Stimulated activated CD8-positive, alpha-beta memory T cell treated with anti-CD3 and anti-CD28 coated beads, Interleukin-2, amount 100 ng/mL, for 48 hours (primary cell): Measurements from ENCODE around the gene THAP4.

Experiments
- DNase-seq, 2 donors: peaks; one replicate each; pipeline ENCODE4 v3.0.0-alpha.2; 2020; ENCODE audit warnings: low read depth in 2 of 2

The THAP4 gene

DNA sequence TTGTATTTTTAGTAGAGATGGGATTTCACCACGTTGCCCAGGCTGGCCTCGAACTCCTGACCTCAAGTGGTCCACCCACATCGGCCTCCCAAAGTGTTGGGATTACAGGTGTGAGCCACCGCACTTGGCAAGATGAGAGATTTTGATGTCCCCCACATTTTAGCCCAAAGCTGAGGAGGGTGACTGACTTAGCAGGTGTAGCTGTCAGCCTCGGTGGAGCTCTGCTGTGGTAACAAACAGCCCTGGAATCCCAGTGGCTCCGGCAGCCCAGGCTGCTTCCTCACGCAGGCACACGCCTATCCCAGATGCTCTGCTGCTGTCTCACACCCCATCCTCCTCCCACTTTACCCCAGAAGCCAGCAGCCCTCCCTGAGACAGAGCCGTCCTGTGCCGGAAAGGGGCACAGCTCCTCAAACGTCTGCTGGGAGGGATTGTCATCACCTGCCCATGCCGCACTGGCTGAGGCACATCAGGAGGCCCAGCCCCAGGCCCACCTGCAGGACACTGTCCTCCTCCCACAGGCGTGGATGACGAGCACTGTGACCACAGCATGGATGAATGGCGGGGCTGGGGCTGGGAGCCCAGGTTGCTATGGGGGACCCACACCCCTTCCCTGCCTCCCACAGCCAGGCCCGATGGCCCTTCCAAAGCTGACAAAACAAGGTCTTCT is 89.0 kb downstream of the THAP4 start:
- no peak for DNase-seq

DNA sequence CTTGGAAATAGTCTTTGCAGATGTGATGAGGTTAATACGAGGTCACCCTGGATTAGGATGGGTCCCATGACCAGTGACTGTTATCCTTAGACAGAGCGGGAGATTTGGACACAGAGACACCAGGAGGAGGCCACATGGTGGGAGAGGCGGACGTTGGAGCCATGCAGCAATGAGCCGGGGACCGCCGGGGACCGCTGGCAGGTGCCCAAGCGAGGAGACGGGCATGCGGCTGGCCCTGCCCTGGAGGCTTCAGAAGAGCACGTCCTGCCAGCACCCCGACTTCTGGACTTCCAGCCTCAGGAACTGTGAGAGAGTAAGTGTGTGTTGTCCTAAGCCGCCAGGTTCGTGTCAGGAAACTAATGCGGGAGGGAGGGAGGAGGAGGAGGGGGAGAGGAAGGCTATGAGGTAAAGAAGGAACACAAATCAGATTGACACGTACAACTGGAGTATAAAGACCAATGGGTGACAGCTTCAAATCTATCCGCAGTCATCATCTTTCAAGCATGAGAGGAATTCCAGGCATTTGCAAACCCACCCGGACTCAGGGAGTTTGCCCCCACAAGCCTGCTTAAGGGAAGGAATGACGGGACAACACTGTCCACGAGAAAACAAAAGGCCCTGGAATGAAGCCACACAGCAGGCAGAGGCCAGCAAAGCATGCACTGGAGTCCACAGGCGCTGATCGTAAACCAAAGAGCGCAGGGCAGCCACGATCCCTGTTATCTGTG is 90.0 kb downstream of the THAP4 start:
- no peak for DNase-seq

DNA sequence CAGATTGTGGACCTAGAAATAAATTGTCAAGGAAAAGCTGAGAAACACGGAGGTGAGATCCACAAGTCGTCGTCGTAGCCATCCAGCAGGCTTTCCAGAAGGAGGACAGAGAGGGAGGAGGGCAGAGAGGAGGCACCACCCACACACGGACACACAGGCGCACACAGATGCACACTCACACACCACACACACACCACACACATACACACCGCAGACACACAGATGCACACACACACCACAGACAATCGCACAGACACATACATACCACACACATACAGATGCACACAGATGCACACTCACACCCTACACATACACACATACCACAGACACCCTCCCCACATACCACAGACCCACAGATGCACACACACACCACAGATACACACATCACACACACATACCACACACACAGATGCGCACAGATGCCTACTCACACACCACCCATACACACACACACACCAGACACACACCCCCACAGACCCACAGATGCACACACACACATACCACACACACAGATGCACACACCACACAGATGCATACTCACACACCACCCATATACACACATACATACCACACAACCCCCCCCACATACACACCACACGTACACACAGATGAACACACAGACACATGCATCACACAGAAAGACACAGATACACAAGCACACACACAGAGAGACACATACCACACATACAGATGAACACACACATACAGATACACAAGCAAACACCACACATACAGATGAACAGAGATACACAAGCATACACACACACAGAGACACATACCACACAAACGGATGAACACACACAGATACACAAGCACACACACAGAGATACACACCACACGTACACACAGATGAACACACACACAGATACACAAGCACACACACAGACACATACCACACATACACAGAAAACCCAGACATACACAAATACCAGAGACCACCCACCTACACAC is 91.2 kb downstream of the THAP4 start:
- no peak for DNase-seq

DNA sequence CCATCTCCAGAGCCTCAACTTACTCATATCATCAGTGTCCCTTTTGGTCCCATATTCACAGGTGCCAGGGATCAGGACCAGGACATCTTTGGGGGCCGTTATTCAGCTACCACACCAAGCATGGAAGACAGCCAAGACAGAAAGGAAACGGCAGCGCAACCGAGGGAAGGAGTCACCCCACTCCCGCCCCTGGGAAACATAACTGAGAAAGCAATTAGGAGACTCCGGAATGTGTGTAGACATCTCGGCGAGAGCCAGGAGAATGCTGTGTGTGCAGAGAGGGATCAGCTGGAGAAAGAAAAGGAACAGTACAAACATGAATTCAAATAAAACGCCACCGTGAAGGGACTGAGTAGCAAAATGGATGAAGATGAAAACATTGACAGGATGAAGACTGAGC is 91.9 kb downstream of the THAP4 start:
- no peak for DNase-seq

DNA sequence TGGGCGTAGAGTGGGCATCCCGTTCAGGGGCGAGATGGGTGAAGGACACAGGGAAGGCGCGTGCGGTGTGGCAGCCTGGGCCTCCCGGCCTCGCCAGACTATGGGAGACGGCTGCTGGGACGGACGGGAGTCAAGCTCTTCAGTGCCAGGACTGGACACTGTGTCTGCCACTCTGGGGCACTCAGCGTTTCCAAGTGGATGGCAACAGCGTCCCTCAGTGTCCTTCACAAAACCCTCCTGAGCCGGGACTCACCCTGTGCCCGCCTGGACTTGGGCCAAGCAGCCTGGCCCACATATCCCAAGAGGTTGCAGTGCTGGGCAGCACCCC is 94.7 kb downstream of the THAP4 start:
- DNase-seq = no peak

DNA sequence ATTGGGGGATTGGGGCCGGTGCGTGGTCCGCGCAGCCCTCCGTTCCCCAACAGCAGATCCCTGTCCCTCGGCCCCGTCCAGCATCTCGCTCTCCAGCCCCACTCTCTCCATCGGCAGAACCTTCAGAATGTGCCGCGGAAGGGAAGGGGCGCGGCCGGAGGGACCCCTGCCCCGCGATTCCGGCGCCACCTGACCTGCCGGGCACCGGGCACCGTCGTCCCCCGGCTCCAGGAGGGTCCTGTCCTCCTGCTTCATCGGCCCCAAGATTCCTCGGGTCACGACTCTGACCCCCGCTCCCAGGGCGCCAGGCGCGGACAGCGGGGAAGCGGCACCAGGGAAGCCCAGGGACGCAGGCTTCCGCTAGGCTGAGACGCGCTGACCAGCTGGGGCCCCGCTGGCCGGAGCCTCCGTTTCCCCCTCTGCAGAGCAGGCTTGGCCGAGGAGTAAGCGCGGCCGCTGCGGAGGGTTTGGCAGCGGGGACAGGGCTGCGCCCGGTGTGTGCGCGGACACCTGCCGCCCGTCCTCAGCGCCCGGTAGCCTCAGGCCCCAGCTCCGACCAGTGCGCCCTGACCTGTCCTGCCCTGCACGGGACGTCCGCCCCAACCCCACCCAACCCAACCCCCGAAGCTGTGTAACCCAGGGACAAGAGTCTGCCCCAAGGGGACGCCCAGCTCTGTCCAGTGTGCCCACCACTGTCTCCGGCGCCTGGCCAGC is 95.2 kb downstream of the THAP4 start:
- DNase-seq = no peak

DNA sequence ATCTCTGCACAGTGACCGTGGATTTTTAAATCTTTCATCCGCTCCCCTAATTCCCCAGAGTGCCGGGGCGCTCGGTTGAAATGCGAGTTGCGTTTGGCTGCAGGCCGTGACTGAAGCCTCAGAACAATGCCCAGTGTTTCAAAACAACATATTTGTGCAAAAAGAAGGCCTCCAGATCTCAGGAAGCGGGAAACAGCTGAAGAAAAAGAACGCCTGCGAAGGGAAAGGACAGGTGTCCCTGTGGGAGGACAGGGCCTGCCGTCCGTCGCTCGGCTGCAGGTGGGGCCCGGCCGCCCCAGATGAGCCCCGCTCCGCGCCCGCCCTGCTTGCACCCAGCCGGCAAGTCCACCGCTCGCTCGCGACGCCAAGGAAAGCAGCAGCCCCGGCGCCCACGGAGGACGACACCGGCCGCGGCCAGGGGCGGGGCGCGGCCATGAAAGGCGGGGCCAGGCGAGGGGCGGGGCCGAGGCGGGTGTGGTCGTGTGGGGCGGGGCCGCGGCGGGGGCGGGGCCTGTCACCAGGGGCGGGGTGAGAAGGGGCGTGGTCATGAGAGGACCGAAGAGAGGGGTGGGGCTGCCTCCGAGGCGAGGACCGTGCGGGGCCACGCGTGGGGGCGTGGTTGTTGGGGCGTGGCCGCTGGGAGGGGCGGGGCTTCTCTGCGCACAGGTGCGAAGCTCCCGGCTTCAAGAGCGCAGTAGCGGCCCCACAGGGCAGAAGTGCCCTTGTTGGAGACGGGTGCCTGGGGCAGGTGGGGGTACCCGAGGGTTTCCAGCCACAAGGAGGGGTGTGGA is 96.0 kb downstream of the THAP4 start:
- DNase-seq = peak; percentile 66 to 75

DNA sequence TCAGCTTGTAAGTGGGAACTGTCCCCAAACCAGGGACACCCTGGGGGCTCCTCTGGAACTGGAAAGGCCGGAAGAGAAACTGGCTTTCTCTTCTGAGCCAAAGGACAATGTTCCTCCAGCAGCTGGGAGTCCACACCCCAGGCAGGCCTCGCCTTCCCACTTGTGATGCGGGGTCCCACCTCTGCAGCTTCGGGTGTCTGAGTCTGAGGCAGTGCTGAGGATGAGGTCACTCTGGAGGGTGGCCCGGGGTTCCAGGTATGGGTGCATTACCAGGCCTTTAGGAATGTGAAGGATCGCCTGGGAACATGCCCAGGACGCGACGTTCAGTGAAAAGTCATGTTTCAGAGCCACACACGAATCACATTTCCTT is 96.6 kb downstream of the THAP4 start:
- DNase-seq = no peak

DNA sequence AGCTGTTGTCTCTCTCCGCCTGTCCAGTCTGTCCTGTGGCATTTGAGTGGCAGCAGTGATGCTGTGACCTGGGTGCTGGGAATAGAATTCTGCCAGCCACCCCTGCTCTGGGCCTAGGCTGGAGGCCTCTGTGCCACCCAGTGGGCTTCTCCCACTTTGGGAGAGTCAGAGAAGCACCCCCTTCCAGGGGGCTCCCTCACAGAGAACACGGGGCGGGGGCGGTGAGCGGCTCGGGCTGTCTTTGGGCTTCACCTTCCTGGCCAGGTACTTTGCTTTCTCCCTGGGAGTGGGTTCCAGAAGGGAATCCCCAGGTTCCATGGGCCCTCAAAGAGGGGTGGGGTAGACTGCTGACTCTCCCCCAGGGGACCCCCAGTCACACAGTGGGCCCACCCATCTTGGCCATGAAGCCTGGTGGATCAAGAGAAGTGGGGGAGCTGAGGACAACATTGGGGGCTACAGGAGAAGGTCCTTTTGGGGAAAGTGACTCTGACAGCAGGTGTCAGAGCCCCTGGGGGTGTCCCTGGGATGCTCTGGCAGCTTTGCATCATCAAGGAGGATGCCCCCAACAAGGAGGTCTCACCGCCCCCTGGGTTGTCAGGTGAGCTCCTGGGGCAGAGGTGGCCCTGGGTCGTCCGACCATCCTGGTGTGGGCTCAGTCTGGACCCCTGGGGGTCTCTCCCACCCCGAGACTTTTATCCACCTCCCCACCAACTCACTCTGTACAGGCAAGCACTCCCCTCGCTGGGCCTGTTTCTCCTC is 97.2 kb downstream of the THAP4 start:
- DNase-seq = no peak

DNA sequence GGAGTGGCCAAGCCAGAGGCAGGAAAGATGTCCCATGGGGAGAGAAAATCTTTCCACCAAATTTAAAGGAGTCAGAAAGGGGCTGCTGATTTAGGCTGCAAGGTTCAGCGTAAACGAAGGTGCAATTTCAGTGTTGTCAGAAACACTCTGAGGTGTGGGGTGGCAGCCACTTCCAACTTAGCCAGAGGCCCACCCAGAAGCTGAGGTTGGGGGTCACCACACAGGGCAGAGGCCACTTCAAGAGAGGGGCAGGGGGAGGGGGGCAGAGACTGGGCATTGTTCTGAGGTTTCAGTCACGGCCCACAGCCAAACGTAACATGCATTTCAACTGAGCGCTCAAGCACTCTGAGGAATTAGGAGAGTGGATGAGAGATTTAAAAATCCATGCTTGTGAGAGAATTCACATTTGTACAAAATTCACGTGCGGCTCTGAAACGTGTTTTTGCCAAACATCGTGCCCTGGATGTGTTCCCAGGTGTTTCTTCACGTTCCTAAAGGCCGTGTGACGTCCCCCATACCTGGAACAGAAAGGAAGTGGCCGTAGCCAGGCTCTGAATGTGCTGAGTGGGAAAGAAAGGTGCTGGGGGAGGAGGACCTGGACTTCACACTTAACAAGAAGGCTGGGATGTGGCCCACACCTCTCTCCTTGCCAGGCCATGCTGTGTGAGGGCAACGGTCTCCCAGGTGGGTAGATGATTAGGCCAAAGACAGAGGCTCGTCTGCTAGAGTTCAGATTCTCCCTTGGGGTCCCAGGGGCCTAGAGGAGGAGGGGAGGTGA is 97.9 kb downstream of the THAP4 start:
- DNase-seq = no peak

DNA sequence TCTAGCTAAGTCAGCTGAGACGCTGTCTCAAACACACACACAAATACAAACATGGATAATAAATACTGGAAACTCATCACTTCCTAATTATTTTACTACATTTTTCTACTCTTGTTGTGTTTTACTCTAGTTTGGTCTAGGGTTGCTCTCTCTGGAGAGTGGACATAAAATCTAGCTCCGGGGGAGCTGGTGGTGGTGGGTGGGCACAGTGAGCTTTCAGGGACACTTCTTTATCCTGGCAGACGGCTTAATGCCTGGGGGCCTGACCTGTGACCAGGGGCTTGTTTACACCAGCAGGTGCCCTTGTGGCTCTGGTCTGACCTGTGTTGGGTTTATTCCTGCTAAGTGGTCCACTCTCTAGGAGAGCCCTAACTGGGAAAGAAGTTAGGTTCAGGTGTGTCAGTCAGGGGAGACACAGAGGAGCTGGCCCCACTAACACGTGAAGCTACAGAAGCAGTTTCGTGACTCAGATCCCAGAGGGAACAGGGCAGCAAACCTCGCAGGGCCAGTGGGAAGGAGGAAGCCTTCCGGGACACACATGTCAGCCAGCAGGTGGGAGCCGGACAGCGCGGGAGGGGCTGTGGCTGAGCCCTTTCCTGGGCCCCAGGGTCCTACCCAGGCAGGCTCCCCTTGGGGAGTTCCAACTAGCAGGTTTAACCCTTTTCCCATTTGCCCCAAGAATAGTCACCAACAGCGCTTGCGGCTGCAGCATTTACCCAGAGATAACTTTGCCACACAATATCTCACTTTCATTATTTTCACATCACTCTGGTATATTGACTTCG is 100.9 kb downstream of the THAP4 start:
- DNase-seq = no peak

DNA sequence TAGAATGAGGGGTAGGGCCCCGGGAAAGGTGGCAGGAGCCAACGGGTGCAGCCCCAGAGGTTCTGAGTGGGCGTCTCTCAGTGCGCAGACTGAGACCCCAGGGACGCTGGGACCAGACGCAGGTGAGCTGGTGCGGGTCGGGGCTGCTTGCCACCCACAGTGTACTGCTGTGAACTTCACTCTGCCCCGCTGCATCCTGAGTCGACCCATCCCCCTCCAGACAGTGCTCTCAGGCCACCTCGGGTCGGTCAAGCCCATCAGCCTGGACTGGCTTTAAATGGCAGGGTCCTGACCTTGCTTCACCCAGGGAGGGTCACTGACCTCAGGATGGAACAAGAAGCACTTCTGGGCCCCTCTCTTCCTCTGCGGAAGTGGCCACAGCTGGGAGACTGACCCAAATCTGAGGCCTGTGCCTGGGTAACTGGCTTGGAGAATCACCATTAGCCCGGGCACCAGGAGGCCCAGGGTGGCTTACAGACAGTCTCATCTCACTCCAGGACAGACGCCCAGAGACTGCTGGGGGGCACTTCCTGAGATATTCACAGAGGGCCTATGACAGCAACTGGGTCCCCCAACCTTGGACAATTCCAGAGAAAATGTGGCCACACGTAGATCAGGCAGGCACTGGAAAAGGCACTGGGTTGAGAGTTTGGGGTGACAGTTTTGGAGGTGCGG is 102.1 kb downstream of the THAP4 start:
- DNase-seq = no peak
